Stomach (tissue), 4 donors: ENCODE results near the gene CDC42SE1.

Experiments used
- POLR2A ChIP-seq, 4 donors: fragments of 450-650 bp; IDR thresholded peaks; one replicate each; pipeline ENCODE4 v1.6.1; 2016; ENCODE audit warnings: antibody characterized with exemption in 4 of 4, control low read depth in 2 of 4, mild to moderate bottlenecking in 1 of 4, moderate library complexity in 1 of 4
- POLR2AphosphoS5 ChIP-seq, 3 donors: sonication (generic); formaldehyde crosslinking; IDR thresholded peaks; one replicate each; pipeline ENCODE4 v1.6.1; 2016; ENCODE audit warnings: antibody characterized with exemption in 3 of 3

DNA sequence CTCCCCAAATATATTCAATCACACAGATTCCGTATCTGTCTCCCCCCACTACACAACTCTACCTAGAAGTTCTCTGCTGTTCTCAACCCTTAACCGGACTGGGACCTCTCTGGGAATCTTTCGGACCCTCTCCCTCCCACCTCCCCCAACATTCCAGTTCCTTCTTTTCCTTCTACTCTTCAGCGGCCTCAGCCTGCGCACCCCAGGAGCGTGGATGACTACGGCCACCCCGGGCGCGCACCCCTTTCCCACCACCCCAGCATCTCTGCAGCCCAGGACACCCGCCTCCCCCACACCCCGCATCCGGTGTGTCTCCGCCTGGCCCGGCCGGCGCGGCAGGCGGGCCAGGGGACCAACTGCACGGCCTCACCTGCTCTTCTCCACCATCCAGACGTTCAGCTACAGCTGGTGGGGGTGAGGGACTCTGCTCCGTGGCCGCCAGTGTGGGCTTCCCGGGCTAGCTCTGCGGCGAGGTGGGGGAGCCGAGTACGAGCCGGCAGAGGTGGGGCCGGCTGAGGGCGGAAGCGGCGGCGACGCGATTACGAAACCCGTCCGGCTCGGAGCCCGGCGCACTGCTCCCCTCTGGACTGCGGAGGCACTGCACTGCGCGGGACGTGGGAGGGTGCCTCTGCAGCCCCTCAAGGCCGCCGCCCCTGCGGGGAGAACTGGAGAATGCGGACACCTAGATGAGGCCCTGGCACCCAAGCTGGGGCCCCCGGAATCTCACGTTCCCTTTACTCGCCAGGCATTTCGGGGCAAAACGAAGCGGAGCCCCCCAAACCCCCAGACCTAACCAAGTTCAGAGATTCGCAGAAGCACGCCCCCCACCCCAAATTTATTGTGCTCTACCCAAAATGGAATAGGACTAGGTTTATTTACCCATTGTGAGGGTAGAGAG is at the start of gene CDC42SE1:
- TF ChIP-seq POLR2A (IDR thresholded peaks at IDR 0.05), result peak in 2 of 4 donors; percentile 57 to 65
- peak; percentile 66 to 97 (median 95) for TF ChIP-seq POLR2AphosphoS5 (IDR thresholded peaks at IDR 0.05)
